Neuronal stem cell (in vitro differentiated cells): ENCODE data around the gene SRP68.

Experiments used
- DNase-seq: peaks from one replicate; pipeline ENCODE4 v3.0.0-alpha.2; 2013; ENCODE audit warnings: low spot score
- H2AFZ ChIP-seq: one replicate; pipeline ENCODE4 v1.6.1; 2013; ENCODE audit warnings: mild to moderate bottlenecking, low read length, inconsistent platforms
- H2AK5ac ChIP-seq: 2 replicates; pipeline ENCODE4 v1.6.1; 2013; ENCODE audit warnings: low read depth, mild to moderate bottlenecking, inconsistent platforms, low read length, moderate library complexity, mixed read lengths
- H2BK120ac ChIP-seq: 2 replicates; pipeline ENCODE4 v1.6.1; 2013; ENCODE audit warnings: low read depth, mild to moderate bottlenecking, inconsistent platforms, low read length, moderate library complexity, mixed read lengths
- H2BK12ac ChIP-seq: one replicate; pipeline ENCODE4 v1.6.1; 2013; ENCODE audit warnings: low read length, inconsistent platforms
- H2BK15ac ChIP-seq: 2 replicates; pipeline ENCODE4 v1.6.1; 2013; ENCODE audit warnings: mild to moderate bottlenecking, low read length, inconsistent platforms, mixed read lengths
- H2BK5ac ChIP-seq: one replicate; pipeline ENCODE4 v1.6.1; 2013; ENCODE audit warnings: inconsistent platforms, mild to moderate bottlenecking, low read length, moderate library complexity
- H3K14ac ChIP-seq: one replicate; pipeline ENCODE4 v1.6.1; 2013; ENCODE audit warnings: low read length, inconsistent platforms
- H3K18ac ChIP-seq: 2 replicates; pipeline ENCODE4 v1.6.1; 2013; ENCODE audit warnings: low read length, inconsistent platforms
- H3K23ac ChIP-seq: 2 replicates; pipeline ENCODE4 v1.6.1; 2013; ENCODE audit warnings: low read depth, mild to moderate bottlenecking, mixed read lengths, low read length, inconsistent platforms; ENCODE audit not compliant: poor library complexity
- H3K27ac ChIP-seq: replicated peaks from 3 replicates; pipeline ENCODE4 v1.5.1; 2013; ENCODE audit warnings: low read length, inconsistent platforms
- H3K27me3 ChIP-seq, 3 experiments: 2 replicates each; pipeline ENCODE4 v1.6.1; 2013; ENCODE audit warnings: low read length in 3 of 3, mild to moderate bottlenecking in 2 of 3, inconsistent platforms in 1 of 3, low read depth in 1 of 3, mixed read lengths in 1 of 3, moderate library complexity in 1 of 3; ENCODE audit not compliant: control insufficient read depth in 3 of 3, insufficient read depth in 3 of 3
- H3K36me3 ChIP-seq, 2 donors: replicated peaks in 1 of 2; 2 replicates each; pipeline ENCODE4 v1.6.1; 2013; ENCODE audit warnings: low read length in 2 of 2; ENCODE audit not compliant: control insufficient read depth in 2 of 2, insufficient read depth in 2 of 2
- H3K4ac ChIP-seq: 2 replicates; pipeline ENCODE4 v1.6.1; 2013; ENCODE audit warnings: inconsistent platforms, mild to moderate bottlenecking, low read length, moderate library complexity
- H3K4me1 ChIP-seq, 2 donors: 1 replicate in 1 of 2; 2 replicates in 1 of 2; pipeline ENCODE4 v1.6.1; 2013; ENCODE audit warnings: low read length in 2 of 2, low read depth in 1 of 2; ENCODE audit not compliant: control insufficient read depth in 2 of 2, insufficient read depth in 1 of 2
- H3K4me2 ChIP-seq: one replicate; pipeline ENCODE4 v1.6.1; 2013; ENCODE audit warnings: mild to moderate bottlenecking, low read length, inconsistent platforms; ENCODE audit not compliant: insufficient read depth, poor library complexity, severe bottlenecking
- H3K4me3 ChIP-seq, 2 donors: 2 replicates each; pipeline ENCODE4 v1.5.1; 2013; ENCODE audit warnings: low read length in 2 of 2, mild to moderate bottlenecking in 2 of 2, inconsistent platforms in 1 of 2, moderate library complexity in 1 of 2
- H3K79me1 ChIP-seq: one replicate; pipeline ENCODE4 v1.6.1; 2013; ENCODE audit warnings: low read depth, mild to moderate bottlenecking, inconsistent platforms, low read length, moderate library complexity
- H3K9ac ChIP-seq: one replicate; pipeline ENCODE4 v1.6.1; 2013; ENCODE audit warnings: mild to moderate bottlenecking, low read depth, low read length, inconsistent platforms; ENCODE audit not compliant: poor library complexity
- H3K9me3 ChIP-seq, 2 donors: replicated peaks in 1 of 2; 2 replicates each; pipeline versions ENCODE3 to v1.6.1; 2013; ENCODE audit warnings: low read length in 2 of 2, mild to moderate bottlenecking in 2 of 2, inconsistent platforms in 1 of 2, low read depth in 1 of 2, mixed read lengths in 1 of 2, moderate library complexity in 1 of 2; ENCODE audit not compliant: control insufficient read depth in 2 of 2, insufficient read depth in 1 of 2
- H4K8ac ChIP-seq: one replicate; pipeline ENCODE4 v1.6.1; 2013; ENCODE audit warnings: low read depth, mild to moderate bottlenecking, inconsistent platforms, low read length, moderate library complexity
- H4K91ac ChIP-seq: one replicate; pipeline ENCODE4 v1.6.1; 2013; ENCODE audit warnings: low read length, low read depth, mild to moderate bottlenecking, inconsistent platforms; ENCODE audit not compliant: poor library complexity
- WGBS, 2 donors: extraction: QIAGEN DNeasy Blood & Tissue Kit; methylation state at CpG; one replicate each; pipeline ENCODE4 v1.1.7; 2013; ENCODE audit warnings: missing lambda C conversion rate in 2 of 2, mixed read lengths in 1 of 2; ENCODE audit not compliant: insufficient read length in 2 of 2, insufficient replicate concordance in 1 of 2; ENCODE audit errors: extremely low coverage in 2 of 2; 5-methylcytosine and 5-hydroxymethylcytosine counted together

The SRP68 gene

DNA sequence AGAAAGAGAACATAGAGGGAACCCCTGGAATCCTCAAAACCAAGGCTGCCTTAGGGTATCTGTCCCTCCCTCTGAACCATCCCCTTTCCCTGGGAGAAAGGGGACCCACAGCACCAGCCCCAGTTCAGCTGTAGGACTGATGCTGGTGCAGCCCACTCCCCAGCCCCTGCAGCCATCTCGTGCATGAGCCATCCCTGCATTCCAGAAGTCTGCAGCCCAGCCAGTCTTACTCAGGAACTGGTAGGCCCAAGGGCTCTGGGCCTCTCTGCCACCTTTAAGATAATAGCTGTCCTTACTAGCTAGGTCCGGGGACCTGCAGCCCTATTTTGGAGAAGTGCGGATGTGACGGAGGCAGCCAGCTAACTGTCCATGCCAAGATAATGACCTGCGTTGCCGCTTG lies 39.2 kb downstream of the SRP68 start:
- no peak for DNase-seq
- no peak overlapping the region for H2BK15ac ChIP-seq
- no peak overlapping the region for H3K4me3 ChIP-seq
- H3K79me1 ChIP-seq, result no peaks in the 10 kb centered on the region
- no CpG with 5 or more reads among the region's 6 CpGs for WGBS, 2 donors
- no peak overlapping the region for H3K14ac ChIP-seq
- H3K9ac ChIP-seq, result no peak overlapping the region
- no peak overlapping the region for H3K4ac ChIP-seq
- no peak overlapping the region for H3K18ac ChIP-seq
- H3K4me1 ChIP-seq, result peaks cover 8 to 11% of the 10 kb centered on the region in 2 donors
- H4K8ac ChIP-seq, result no peak overlapping the region
- no peak overlapping the region for H2BK12ac ChIP-seq
- no peak overlapping the region for H3K4me2 ChIP-seq
- peaks cover 0 to 15% of the 10 kb centered on the region in 2 donors for H3K36me3 ChIP-seq
- no peak overlapping the region for H2AFZ ChIP-seq
- no peak overlapping the region for H2AK5ac ChIP-seq
- H3K27me3 ChIP-seq, result peaks cover 0 to 7% (median 0%) of the 10 kb centered on the region in 3 experiments
- H3K23ac ChIP-seq, result no peak overlapping the region
- no peak overlapping the region for H2BK120ac ChIP-seq
- no peak overlapping the region for H4K91ac ChIP-seq
- no peak overlapping the region for H2BK5ac ChIP-seq
- H3K27ac ChIP-seq, result no peak overlapping the region
- H3K9me3 ChIP-seq, result peaks cover 0 to 19% of the 10 kb centered on the region in 2 donors

DNA sequence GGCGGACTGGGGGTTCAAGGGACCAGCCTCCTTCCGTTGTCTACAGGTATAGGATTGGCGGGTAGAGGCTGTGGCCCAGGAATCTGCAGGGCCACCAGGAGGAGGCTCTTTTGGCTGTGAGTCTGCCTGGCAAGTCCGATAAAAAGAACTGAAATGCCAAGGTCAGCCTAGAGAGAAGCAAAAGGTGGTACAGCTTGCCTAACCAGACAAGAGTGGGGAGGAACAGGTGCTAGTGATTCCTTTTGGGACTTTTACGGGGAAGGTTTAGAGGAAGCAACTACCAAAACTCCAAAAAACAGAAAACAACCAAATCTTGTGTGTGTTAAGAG lies 39.6 kb downstream of the SRP68 start:
- whole genome bisulfite sequencing, 2 donors, result no CpG with 5 or more reads among the region's 5 CpGs
- H3K4me3 ChIP-seq, result no peak overlapping the region
- no peak overlapping the region for H3K9ac ChIP-seq
- no peak overlapping the region for H2BK5ac ChIP-seq
- H3K27me3 ChIP-seq, result peaks cover 0 to 8% (median 0%) of the 10 kb centered on the region in 3 experiments
- peak overlapping the region; percentile 63 for H2AK5ac ChIP-seq
- peaks cover 0 to 19% of the 10 kb centered on the region in 2 donors for H3K9me3 ChIP-seq
- peak overlapping the region; percentile 64 for H3K18ac ChIP-seq
- peak overlapping the region; percentile 12 for H4K91ac ChIP-seq
- peaks cover 8 to 11% of the 10 kb centered on the region in 2 donors for H3K4me1 ChIP-seq
- H3K23ac ChIP-seq, result peak overlapping the region; percentile 43
- no peak overlapping the region for H3K14ac ChIP-seq
- no peak overlapping the region for H3K4me2 ChIP-seq
- H2BK120ac ChIP-seq, result no peak overlapping the region
- H2BK15ac ChIP-seq, result no peak overlapping the region
- H2AFZ ChIP-seq, result no peak overlapping the region
- DNase-seq, result no peak
- H4K8ac ChIP-seq, result no peak overlapping the region
- no peak overlapping the region for H3K27ac ChIP-seq
- no peaks in the 10 kb centered on the region for H3K79me1 ChIP-seq
- peaks cover 0 to 11% of the 10 kb centered on the region in 2 donors for H3K36me3 ChIP-seq
- H3K4ac ChIP-seq, result no peak overlapping the region
- peak overlapping the region; percentile 41 for H2BK12ac ChIP-seq

DNA sequence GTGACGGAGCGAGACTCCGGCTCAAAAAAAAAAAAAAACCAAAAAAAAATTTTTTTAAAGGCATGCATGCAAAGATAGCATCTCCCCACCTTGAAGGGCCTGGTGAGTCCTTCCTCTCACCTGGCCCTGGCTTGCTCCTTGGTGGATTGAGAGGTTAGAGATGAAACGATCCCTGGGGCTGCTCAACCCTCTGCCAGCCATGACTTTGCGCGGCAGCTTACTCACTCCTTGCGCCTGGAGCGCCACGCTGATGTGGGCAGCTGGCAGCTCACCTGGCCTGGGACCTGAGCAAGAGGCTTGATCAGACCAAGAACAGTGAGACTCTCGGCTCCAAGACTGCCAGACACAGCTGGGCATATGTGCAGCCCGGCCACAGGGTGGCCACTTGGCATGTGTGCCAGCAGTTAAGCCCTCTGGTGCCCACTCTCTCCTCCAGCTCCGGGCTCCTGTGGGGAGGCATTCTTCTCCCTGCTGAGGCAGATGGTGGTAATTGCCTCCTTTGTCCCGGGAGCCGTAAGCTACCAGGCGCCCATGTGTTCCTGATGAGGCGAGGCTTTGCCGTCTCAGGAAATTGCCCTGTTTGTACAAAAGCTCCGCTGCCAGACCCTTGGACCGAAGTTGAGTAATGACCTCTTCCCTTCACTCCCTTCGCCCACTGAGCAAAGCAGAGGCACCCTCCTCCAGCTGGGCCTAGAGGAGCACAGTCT lies 40.1 kb downstream of the SRP68 start:
- DNase-seq, result no peak
- no CpG with 5 or more reads among the region's 20 CpGs for WGBS, 2 donors
- H4K91ac ChIP-seq, result peak overlapping the region; percentile 12

DNA sequence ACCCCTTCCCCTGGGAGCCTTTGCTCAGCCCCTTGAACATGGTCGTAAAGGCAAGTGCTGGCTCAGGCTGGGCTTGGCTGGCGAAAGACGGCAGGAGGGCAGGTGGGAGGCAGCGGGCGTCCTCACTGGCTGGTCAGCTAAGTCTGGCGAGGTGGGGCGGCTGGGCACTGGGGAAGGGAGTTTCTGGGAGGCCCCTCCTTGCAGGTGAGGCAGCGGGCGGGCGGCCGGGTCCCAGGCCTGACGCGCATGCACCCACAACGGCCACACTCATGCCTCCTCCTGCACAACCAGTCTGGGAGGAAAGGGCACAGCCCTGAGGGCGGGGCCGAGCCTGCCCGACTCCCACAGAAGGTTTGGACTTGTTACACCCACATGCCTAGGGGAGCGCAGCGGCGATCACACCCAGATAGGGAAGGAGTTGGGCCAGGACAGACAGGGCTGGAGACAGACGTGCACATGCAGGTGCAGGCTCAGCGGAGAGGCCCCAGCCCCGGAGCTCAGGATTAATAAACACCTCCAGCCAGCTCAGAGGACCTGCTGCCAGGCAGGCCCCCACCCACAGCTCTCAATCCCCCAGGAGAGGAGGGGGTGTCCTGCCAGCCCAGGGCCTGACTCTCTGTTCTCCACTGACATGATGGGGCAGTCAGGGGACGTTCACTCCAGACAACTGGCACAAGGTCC lies 45.0 kb downstream of the SRP68 start, which contains the start of gene EVPL:
Gene EVPL (minus strand): TSS at position 148 of the 681 bp plus-strand sequence. CDS start 108 bp downstream, at position 40.
- no peak within 1 kb of the TSS for H3K4me2 ChIP-seq
- H2BK15ac ChIP-seq, result no peak within 1 kb of the TSS
- H2BK12ac ChIP-seq, result peak within 1 kb of the TSS; percentile 10
- H4K8ac ChIP-seq, result no peak within 1 kb of the TSS
- H3K4me3 ChIP-seq, result no peak within 1 kb of the TSS
- H3K9ac ChIP-seq, result no peak within 1 kb of the TSS
- H3K36me3 ChIP-seq, result no peaks in the 10 kb centered on the region
- peaks cover 0 to 31% (median 0%) of the 10 kb centered on the region in 3 experiments for H3K27me3 ChIP-seq
- WGBS, 2 donors, result no CpG with 5 or more reads among the region's 24 CpGs
- peak within 1 kb of the TSS; percentile 90 for H2AK5ac ChIP-seq
- no peak within 1 kb of the TSS for H2BK5ac ChIP-seq
- H3K4ac ChIP-seq, result no peak within 1 kb of the TSS
- H3K27ac ChIP-seq, result no peak within 1 kb of the TSS
- H2BK120ac ChIP-seq, result peak within 1 kb of the TSS; percentile 47
- DNase-seq, result no peak
- peaks cover 3 to 8% of the 10 kb centered on the region in 2 donors for H3K4me1 ChIP-seq
- H3K14ac ChIP-seq, result peak within 1 kb of the TSS; percentile 8
- no peak within 1 kb of the TSS for H3K18ac ChIP-seq
- no peak within 1 kb of the TSS for H4K91ac ChIP-seq
- H3K23ac ChIP-seq, result no peak within 1 kb of the TSS
- no peak within 1 kb of the TSS for H2AFZ ChIP-seq
- peaks cover 0 to 4% of the 10 kb centered on the region in 2 donors for H3K9me3 ChIP-seq
- H3K79me1 ChIP-seq, result no peaks in the 10 kb centered on the region

More for the DNA sequence above, 40.1 kb downstream of the SRP68 start:
- Histone ChIP-seq H2BK15ac (no peak overlapping the region), H3K4me3 (no peak overlapping the region), H3K14ac (peak overlapping the region; percentile 63), H2BK5ac (no peak overlapping the region), H3K27ac (no peak overlapping the region), H2BK120ac (no peak overlapping the region), H2AFZ (no peak overlapping the region), H3K9me3 (peaks cover 0 to 19% of the 10 kb centered on the region in 2 donors), H3K23ac (peak overlapping the region; percentile 43), H3K18ac (peak overlapping the region; percentile 64), H3K36me3 (peaks cover 0 to 8% of the 10 kb centered on the region in 2 donors), H4K8ac (no peak overlapping the region), H3K4me2 (no peak overlapping the region), H2BK12ac (peak overlapping the region; percentile 41), H3K9ac (no peak overlapping the region), H3K4me1 (peaks cover 8 to 11% of the 10 kb centered on the region in 2 donors), H3K79me1 (no peaks in the 10 kb centered on the region), H2AK5ac (peak overlapping the region; percentile 63), H3K27me3 (peaks cover 0 to 8% (median 0%) of the 10 kb centered on the region in 3 experiments), H3K4ac (no peak overlapping the region)
